Aorta (tissue), 5 donors: ENCODE measurements around the gene GRAMD2A. TPM values are rescaled to one million over a fixed set of nuclear protein-coding genes. Genes with fewer than 3 reads are reported as not detected.

Experiments used
- ATAC-seq: fragments of 200-7000 bp; cut with Tn5 transposase; one replicate; pipeline ENCODE4 v1.9.1; 2022; ENCODE audit warnings: moderate library complexity; ENCODE audit not compliant: low FRiP score
- DNase-seq, 2 donors: peaks; one replicate each; pipeline ENCODE4 v3.0.0-alpha.2; 2020
- H3K27ac ChIP-seq, 2 donors: one replicate each; pipeline ENCODE4 v1.5.1; 2013; ENCODE audit warnings: low read length in 2 of 2, mild to moderate bottlenecking in 2 of 2, moderate library complexity in 2 of 2, control low read depth in 1 of 2, inconsistent platforms in 1 of 2, low read depth in 1 of 2
- H3K27me3 ChIP-seq, 2 donors: one replicate each; pipeline ENCODE4 v1.6.1; 2013; ENCODE audit warnings: control low read depth in 1 of 2, low read length in 1 of 2, mild to moderate bottlenecking in 1 of 2, moderate library complexity in 1 of 2; ENCODE audit not compliant: insufficient read depth in 2 of 2, control insufficient read depth in 1 of 2
- H3K36me3 ChIP-seq, 2 donors: one replicate each; pipeline ENCODE4 v1.6.1; 2013; ENCODE audit warnings: control low read depth in 1 of 2, low read length in 1 of 2, mild to moderate bottlenecking in 1 of 2; ENCODE audit not compliant: insufficient read depth in 2 of 2, control insufficient read depth in 1 of 2
- H3K4me1 ChIP-seq, 2 donors: one replicate each; pipeline ENCODE4 v1.6.1; 2013; ENCODE audit warnings: low read length in 2 of 2, control low read depth in 1 of 2, mild to moderate bottlenecking in 1 of 2, moderate library complexity in 1 of 2; ENCODE audit not compliant: insufficient read depth in 2 of 2, control insufficient read depth in 1 of 2
- H3K4me3 ChIP-seq, 2 donors: one replicate each; pipeline ENCODE4 v1.5.1; 2013; ENCODE audit warnings: low read length in 2 of 2, control low read depth in 1 of 2, mild to moderate bottlenecking in 1 of 2
- H3K9me3 ChIP-seq: one replicate; pipeline ENCODE4 v1.6.1; 2013; ENCODE audit warnings: mild to moderate bottlenecking, low read length; ENCODE audit not compliant: control insufficient read depth
- WGBS, 2 donors: extraction: QIAGEN DNeasy Blood & Tissue Kit; methylation state at CpG; one replicate each; pipeline ENCODE4 v1.1.7; 2013; 5-methylcytosine and 5-hydroxymethylcytosine counted together
- intact Hi-C, 2 donors: fragments of 100-400 bp; cut with DNase I; formaldehyde crosslinking; loops; one replicate each; pipeline versions ENCODE4 v1.14.2 to v1.15.0; 2022
- long read RNA-seq, 2 donors: library from polyadenylated mRNA; unstranded; transcript quantifications; one replicate each; pipeline ENCODE4 v2.0.0, GENCODE V29; 2020 to 2021
- polyA plus RNA-seq, 2 donors: library from polyadenylated mRNA; stranded (reverse); fragments of 200-250 nt; gene quantifications; one replicate each; pipeline ENCODE4 v1.2.3, GENCODE V29; 2013
- total RNA-seq, 2 donors: library from RNA; stranded (reverse); fragmentation: NEBNext Ultra II Directional; extraction: Animal tissue kit (Norgen Biotek cat#: 25700); gene quantifications; one replicate each; pipeline ENCODE4 v1.2.1, GENCODE V29; 2021
- donor health status: healthy with polysubstance abuse.
- donor health status: Bipolar disorder and iron deficiency.
- donor health status: DM: no; HTN: no; CAD: no.
- donor health status: DM: no; HTN: no; CAD: no.
- donor health status: DM: yes; HTN: yes; CAD: no.

Gene GRAMD2A
- total RNA-seq, result 1 to 10 TPM in 1 of 2 donors, under 1 TPM in 1; 0.91 to 1.5 TPM
- under 1 TPM; 0.13 to 0.20 TPM for polyA plus RNA-seq
- long read RNA-seq, donor 1, partial matches to known transcripts, result 0 of 2 reads
- long read RNA-seq, donor 1, other reads (novel, unspliced or antisense), result 2 of 2 reads
- long read RNA-seq, donor 2, partial matches to known transcripts, result 0 of 2 reads
- long read RNA-seq, donor 2, other reads (novel, unspliced or antisense), result 2 of 2 reads

- WGBS, 2 donors, result 10 to 20% methylated on average over 44 to 83 of the region's 83 CpGs
- DNase-seq (no peak), ATAC-seq (peak; percentile 28)
- no peaks in the 10 kb centered on the region for H3K9me3 ChIP-seq
- no peaks in the 10 kb centered on the region for H3K27me3 ChIP-seq
- peak within 1 kb of the TSS in 1 of 2 donors; percentile 16 for H3K27ac ChIP-seq
- intact Hi-C loops, result loop anchor here in 1 of 2 donors (5.0 kb wide), 2 partner anchors 75 to 180 kb away; partner anchors contain the start of genes HEXA and PARP6
- peaks cover 4 to 12% of the 10 kb centered on the region in 2 donors for H3K36me3 ChIP-seq
- H3K4me1 ChIP-seq, result no peaks in the 10 kb centered on the region
- peak within 1 kb of the TSS; percentile 27 to 54 for H3K4me3 ChIP-seq
Measured at GRCh38 chr15:72197460-72198355, at the start of gene GRAMD2A. GRAMD2A (minus strand) TSS chr15:72197787.

- intact Hi-C loops, result no loop called here
- peaks cover 0 to 16% of the 10 kb centered on the region in 2 donors for H3K36me3 ChIP-seq
Measured at GRCh38 chr15:72242775-72243370, 45.3 kb upstream of the GRAMD2A start.

GRCh38 chr15:72239652-72240051, 42.1 kb upstream of the GRAMD2A start:
- Histone ChIP-seq H3K27me3 (no peaks in the 10 kb centered on the region), H3K9me3 (no peaks in the 10 kb centered on the region), H3K4me3 (no peak overlapping the region), H3K4me1 (no peaks in the 10 kb centered on the region), H3K27ac (no peak overlapping the region), H3K36me3 (peaks cover 0 to 15% of the 10 kb centered on the region in 2 donors)
- DNase-seq (no peak), ATAC-seq (no peak)
- intact Hi-C loops, result loop anchor here in 1 of 2 donors (5.0 kb wide), 1 partner anchor 122 kb away; the partner anchor contains the start of genes MYO9A and SENP8

More at GRCh38 chr15:72242775-72243370, 45.3 kb upstream of the GRAMD2A start:
- no peak for DNase-seq
- 41 to 52% methylated on average over 2 of the region's 2 CpGs for WGBS, 2 donors
- Histone ChIP-seq H3K27ac (no peak overlapping the region), H3K27me3 (no peaks in the 10 kb centered on the region), H3K4me1 (no peaks in the 10 kb centered on the region), H3K9me3 (no peaks in the 10 kb centered on the region), H3K4me3 (no peak overlapping the region)
- ATAC-seq, result no peak

- Histone ChIP-seq H3K4me1 (no peaks in the 10 kb centered on the region), H3K27ac (no peak overlapping the region), H3K9me3 (no peaks in the 10 kb centered on the region), H3K27me3 (no peaks in the 10 kb centered on the region), H3K36me3 (peaks cover 0 to 15% of the 10 kb centered on the region in 2 donors), H3K4me3 (no peak overlapping the region)
- ATAC-seq, result no peak
- WGBS, 2 donors, result 97 to 99% methylated on average over 3 of the region's 3 CpGs
- no peak for DNase-seq
- intact Hi-C loops, result loop anchor here in 1 of 2 donors (5.0 kb wide), 1 partner anchor 121 kb away; the partner anchor contains the start of genes MYO9A and SENP8
Measured at GRCh38 chr15:72238586-72238985, 41.0 kb upstream of the GRAMD2A start.

- DNase-seq (no peak), ATAC-seq (no peak)
- H3K9me3 ChIP-seq, result no peaks in the 10 kb centered on the region
- H3K4me3 ChIP-seq, result no peak overlapping the region
- H3K4me1 ChIP-seq, result no peaks in the 10 kb centered on the region
- 95 to 96% methylated on average over 1 of the region's 1 CpG for WGBS, 2 donors
- intact Hi-C loops, result loop anchor here in 1 of 2 donors (5.0 kb wide), 1 partner anchor 121 kb away; the partner anchor contains the start of genes MYO9A and SENP8
- no peaks in the 10 kb centered on the region for H3K27me3 ChIP-seq
- H3K36me3 ChIP-seq, result peaks cover 0 to 12% of the 10 kb centered on the region in 2 donors
- H3K27ac ChIP-seq, result peak overlapping the region in 1 of 2 donors; percentile 23
Measured at GRCh38 chr15:72237853-72238224, 40.3 kb upstream of the GRAMD2A start.

GRCh38 chr15:72237029-72237852, 39.7 kb upstream of the GRAMD2A start:
- H3K27ac ChIP-seq, result peak overlapping the region in 1 of 2 donors; percentile 64
- ATAC-seq, result peak; percentile 84
- no peak overlapping the region for H3K4me3 ChIP-seq

DNA sequence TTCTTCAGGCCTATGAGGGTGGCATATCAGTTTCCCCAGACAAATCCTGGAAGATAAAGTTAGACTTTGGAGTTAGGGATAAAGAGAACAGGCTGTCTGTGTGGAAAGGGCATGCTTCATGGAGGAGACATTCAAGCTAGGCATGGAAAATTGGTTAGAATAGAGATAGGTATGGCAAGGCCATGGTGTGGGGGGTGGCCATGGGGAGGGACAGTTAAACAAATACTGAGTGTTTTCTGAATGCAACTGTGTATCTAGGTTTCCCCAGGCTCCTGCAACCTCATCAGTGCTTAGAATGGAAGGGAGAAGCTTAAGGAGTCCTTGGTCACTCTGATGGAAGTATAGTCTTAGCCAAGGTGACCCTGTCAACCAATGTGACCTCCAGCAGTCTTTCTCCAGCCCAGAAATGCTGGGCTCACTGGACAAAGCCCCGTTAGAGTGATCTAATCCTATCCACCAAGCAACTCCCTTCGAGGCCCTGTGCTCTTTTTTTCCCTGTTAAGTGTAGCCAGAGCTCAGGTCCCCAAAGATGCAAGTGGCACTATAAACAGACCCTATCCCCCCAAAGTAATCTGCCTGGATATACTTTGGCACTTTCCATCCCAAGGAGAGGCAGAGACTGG, 38.9 kb upstream of the GRAMD2A start:
- Histone ChIP-seq H3K4me3 (no peak overlapping the region), H3K9me3 (no peaks in the 10 kb centered on the region), H3K36me3 (peaks cover 0 to 4% of the 10 kb centered on the region in 2 donors), H3K4me1 (no peaks in the 10 kb centered on the region), H3K27ac (no peak overlapping the region), H3K27me3 (no peaks in the 10 kb centered on the region)
- DNase-seq, result no peak
- intact Hi-C loops, result loop anchor here in 1 of 2 donors (5.0 kb wide), 1 partner anchor 119 kb away; the partner anchor contains the start of genes MYO9A and SENP8
- 81 to 86% methylated on average over 2 of the region's 2 CpGs for WGBS, 2 donors
- ATAC-seq, result no peak

More at GRCh38 chr15:72237029-72237852, 39.7 kb upstream of the GRAMD2A start:
- 38 to 41% methylated on average over 3 of the region's 3 CpGs for WGBS, 2 donors
- H3K27me3 ChIP-seq, result no peaks in the 10 kb centered on the region
- H3K4me1 ChIP-seq, result no peaks in the 10 kb centered on the region
- intact Hi-C loops, result loop anchor here in 1 of 2 donors (5.0 kb wide), 1 partner anchor 120 kb away; the partner anchor contains the start of genes MYO9A and SENP8
- H3K36me3 ChIP-seq, result peaks cover 0 to 8% of the 10 kb centered on the region in 2 donors
- H3K9me3 ChIP-seq, result no peaks in the 10 kb centered on the region
- peak; percentile 80 to 89 for DNase-seq
